Measurements from ENCODE around the gene OSBPL7.
"Not testable (repeated sequence)": the region's sequence is repeated elsewhere in the genome, so short reads cannot be mapped to it uniquely, and the experiment has no call there.

The OSBPL7 gene

DNA sequence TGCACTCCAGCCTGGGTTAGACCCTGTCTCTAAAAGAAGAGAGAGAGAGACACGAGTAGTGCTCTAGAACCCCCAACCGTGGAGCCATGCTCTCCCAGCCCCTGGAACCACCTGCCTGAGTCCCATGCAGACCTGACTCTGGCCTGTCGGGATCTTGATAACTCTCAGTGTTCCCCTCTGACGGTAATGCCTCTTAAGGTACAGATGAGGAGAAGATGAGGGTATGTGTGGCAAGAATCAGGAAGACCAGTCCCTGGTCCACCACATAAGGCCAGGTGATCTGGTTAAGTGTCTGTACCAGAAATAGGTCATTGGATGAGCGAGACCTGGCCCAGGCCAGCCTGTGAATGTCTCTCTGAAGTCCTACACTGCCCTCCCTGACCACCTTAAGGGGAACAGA, 18.4 kb downstream of the OSBPL7 start:
- DNase-seq = no peak

DNA sequence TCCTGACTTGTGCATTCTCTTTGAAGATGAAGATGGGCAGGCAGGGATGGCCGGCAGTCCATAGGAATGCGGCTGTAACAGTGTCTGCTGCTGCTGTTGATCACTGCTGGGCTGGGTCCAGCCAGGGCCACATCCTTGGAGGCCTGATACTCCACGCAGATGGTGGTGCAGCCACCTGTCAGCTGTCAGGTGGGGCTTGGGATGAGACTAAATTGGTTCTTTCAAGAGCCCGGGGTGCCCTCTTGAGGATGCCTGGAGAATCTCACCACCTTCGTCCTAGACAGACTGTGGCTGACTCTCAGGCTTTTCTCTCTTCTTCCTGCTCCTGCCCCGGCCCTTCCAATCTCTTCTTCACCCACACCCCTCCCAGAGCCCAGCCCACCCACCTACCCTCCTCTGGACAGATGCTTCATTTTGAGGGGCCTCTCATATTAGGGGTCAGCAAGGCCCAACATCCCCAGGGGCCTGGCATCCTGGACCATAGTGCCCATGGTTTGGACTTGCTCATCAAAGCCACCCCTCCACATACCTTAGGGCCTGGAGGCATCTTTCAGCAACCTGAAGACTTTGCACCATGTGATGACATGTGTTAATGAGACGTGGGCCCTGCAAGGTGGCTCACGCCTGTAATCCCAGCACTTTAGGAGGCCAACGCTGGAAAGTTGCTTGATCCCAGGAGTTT, 19.1 kb downstream of the OSBPL7 start:
- DNase-seq = peak; percentile 64

DNA sequence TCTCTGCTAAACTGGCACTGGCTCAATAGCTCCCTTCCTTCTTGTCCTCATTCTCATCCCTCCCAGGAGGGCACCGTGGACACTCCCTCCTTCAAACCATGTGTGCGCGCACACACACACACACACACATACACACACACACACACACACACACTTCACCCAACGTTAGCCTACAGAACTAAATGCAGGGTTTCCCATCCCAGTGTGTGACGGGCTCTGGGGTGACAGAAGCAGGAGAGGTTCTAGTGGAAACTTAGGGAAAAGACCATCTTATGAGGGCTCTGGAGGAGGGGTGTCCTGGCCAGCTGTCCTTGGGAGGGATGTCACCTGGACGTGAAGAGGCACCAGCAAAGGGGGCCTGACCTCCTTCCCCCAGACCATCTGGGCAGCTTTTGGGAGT, 19.7 kb downstream of the OSBPL7 start:
- no peak for DNase-seq

GRCh38 chr17:47801176-47801765, 20.3 kb downstream of the OSBPL7 start:
- no peak for DNase-seq

GRCh38 chr17:47800686-47801085, 20.9 kb downstream of the OSBPL7 start:
- no peak for DNase-seq

GRCh38 chr17:47797797-47798196, 23.8 kb downstream of the OSBPL7 start:
- DNase-seq = no peak

DNA sequence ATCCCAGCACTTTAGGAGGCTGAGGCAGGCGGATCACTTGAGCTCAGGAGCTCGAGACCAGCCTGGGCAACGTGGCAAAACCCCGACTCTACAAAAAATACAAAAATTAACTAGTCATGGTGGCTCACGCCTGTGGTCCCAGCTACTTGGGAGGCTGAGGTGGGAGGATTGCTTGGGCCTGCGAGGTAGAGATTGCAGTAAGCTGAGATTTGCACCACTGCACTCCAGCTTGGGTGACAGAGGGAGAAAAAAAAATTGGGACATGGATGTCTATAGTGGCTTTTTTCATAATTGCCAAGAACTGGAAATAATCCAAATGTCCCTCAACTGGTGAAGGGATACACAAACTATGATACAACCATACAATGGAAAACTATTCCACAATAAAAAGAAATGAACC, 28.6 kb downstream of the OSBPL7 start:
- DNase-seq = no peak

GRCh38 chr17:47792457-47792856, 29.1 kb downstream of the OSBPL7 start:
- DNase-seq = no peak

DNA sequence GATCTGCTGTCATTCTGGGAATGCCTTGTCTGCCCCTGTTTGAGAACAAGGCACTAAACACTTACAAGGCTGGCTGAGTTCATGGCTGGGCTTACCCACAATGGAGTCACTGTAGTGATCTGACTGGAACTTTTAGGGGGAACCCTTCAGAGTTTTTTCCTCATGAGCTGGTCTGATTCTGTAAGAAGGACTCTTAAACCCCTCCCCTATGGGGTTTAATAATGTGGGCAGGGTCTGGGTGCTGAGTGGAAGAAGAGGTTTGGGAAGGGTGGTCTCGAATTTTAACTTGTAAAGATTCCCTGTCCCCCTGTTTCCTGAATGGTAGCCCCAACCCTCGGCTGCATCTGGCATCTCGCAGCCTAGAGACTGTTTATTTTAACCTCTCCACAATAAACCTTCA, 30.6 kb downstream of the OSBPL7 start:
- no peak for DNase-seq

GRCh38 chr17:47789611-47790561, 31.7 kb downstream of the OSBPL7 start:
- DNase-seq = peak; percentile 47

- no peak for DNase-seq
Observed at GRCh38 chr17:47785538-47786123, 36.0 kb downstream of the OSBPL7 start.

GRCh38 chr17:47781397-47781796, 40.2 kb downstream of the OSBPL7 start:
- DNase-seq = no peak

DNA sequence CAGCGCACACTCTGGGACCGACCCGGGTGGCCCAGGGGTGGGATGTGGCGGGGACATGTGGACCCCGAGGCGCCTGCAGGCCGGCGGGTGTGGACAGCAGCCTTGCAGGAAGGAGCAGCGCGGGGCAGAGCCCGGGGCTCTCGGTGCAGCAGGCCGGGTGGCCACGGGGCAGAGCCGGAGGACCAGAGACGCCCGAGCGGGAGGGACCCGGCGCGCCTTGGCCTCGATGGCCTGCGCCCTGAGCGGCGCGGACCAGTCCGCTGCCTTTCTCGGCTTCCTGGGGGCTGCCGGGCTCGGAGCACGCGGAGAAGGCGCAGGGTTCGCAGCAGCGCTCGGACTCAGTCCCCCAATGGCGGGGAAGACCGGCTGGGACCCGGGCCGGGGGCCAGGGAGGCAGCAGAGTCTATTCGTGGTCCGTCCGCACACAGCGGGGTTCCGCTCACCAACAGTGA, 43.4 kb downstream of the OSBPL7 start:
- DNase-seq = no peak

GRCh38 chr17:47776330-47777197, 45.0 kb downstream of the OSBPL7 start:
- DNase-seq = peak; percentile 45

DNA sequence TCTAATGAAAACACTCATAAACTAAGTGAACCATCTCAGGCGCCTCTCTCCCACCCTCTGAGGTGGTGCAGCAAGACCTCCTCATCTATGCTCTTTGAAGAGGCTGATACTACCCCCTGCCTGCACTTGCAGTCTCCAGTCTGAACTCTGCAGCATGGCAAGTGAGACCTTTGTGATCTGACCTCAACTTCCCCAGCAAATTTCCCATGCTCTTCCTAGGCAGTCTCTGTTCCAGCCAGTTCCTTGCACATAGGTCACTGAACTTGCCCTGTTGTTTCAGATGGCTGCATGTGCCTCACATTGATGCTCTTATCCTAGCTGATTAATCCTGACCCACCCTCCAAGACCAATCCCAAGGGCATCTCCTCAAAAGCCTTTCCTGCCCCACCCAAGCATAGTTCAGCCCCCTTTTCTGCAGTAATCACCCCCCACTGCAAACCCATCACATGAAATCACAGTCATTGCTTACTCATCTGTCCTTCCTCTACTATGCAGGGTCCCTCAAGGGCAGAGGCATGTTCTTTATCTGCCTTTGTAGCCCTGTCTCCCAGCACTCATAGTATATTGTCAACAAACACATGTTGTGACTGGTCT, 46.5 kb downstream of the OSBPL7 start:
- no peak for DNase-seq

DNA sequence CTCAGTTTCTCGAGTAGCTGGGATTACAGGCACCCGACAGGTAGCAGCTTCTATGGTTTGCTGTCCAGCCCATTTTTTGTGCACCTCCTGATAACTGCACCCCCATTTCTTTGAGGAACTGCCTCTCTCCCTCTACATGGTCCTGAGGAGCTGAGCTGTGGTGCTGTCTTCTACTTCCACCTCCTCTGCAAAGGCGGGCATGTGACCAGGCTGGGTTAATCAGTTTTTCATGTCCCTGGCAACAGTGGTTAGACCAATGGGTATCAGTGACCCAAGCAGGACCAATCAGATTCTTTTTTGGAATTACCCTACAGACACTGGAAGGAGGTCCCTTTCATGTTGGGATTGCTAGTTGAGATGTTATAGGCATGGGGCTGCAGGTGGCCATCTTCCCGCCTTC, 47.3 kb downstream of the OSBPL7 start:
- no peak for DNase-seq

- not testable (repeated sequence) for DNase-seq
Observed at GRCh38 chr17:47773649-47774048, 47.9 kb downstream of the OSBPL7 start.

DNA sequence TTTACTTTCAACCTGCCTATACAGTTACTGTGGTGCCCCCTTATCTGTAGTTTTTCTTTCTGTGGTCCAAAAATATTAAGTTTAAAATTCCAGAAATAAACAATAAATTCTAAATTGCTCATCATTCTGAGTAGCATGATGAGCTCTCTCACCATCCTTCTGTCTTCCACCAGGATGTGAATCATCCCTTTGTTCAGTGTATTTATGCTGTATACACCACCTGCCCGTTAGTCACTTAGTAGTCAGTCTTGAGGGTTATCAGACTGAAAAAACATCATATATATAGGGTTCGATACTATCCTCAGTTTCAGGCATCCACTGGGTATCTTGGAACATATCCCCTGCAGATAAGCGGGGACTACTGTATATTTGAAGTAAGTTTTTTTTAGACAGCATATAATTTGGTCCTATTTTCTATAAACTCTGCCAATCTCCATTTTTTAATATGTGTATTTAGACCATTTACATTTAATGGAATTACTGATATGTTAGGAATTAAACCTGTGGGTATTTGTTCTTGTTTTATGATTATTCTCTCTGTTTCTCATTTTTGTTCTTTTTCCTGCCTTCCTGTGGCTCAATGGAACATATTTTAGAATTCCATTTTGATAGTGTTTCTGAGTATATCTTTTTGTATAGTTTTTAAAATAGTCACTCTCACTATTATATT, 57.5 kb downstream of the OSBPL7 start:
- DNase-seq = no peak

GRCh38 chr17:47762728-47763127, 58.9 kb downstream of the OSBPL7 start:
- no peak for DNase-seq

DNA sequence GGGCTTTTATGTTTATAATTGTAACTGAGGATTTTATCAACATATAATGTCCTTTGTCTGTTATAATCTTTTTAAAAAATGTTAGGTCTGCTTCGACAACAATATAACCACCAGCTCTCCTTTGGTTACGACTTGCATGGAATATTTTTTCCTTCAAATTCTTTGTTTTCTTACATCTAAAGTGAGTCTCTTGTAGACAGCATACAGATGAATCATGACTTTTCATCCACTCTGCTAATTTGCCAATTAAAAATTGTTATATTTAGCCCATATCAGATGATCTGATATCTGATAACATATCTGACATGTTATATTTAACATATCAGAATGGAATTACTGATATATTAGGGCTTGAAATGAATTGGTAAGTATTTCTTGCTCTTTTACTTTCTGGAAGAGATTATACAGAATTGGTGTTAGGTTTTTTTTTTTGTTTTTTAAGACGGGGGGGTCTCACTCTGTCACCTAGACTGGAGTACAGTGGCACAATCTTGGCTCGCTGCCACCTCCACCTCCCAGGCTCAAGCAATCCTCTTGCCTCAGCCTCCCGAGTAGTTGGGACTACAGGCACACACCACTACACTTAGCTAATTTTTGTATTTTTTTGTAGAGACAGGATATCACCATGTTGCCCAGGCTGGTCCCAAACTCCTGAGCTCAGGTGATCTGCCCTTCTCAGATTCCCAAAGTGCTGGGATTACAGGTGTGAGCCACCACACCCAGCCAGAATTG, 61.0 kb downstream of the OSBPL7 start:
- DNase-seq = no peak

DNA sequence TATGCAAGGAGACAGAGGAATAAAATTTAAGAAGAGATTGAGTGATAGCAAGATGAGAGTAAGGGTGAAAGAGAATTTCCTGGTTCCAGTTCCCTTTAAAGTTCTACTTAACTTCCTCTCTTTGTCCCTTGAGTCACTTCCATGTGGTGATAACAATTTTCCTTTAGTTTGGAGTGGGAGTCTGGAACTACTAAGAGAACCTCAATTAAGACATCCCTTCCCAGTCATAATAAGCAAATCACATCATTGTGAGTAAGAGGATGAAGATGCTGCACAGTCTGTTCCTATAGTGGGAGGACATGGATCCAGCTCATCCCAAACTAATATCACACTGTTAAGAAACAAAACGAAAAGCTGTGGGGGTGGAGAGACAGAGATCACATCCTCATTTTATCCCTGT, 64.2 kb downstream of the OSBPL7 start:
- no peak for DNase-seq

Data from NCI-H1694 treated with DMSO at 0.1 percent for 48 hours (cell line).